Ascending aorta (tissue), 2 donors: Measurements from ENCODE around the gene MLLT3. TPM values are rescaled to one million over a fixed set of nuclear protein-coding genes. Genes with fewer than 3 reads are reported as not detected.

ENCODE experiments used
- DNase-seq, 2 donors: peaks; one replicate each; pipeline ENCODE4 v3.0.0-alpha.2; 2019; ENCODE audit warnings: low spot score in 2 of 2
- H3K27ac ChIP-seq, 2 donors: fragments of 200-600 bp; sonication (generic); one replicate each; pipeline ENCODE4 v1.5.1; 2016 to 2017; ENCODE audit warnings: mild to moderate bottlenecking in 1 of 2
- H3K27me3 ChIP-seq: fragments of 200-600 bp; sonication (generic); one replicate; pipeline ENCODE4 v1.5.1; 2017
- H3K36me3 ChIP-seq, 2 donors: fragments of 200-600 bp; sonication (generic); one replicate each; pipeline ENCODE4 v1.5.1; 2016
- H3K4me1 ChIP-seq, 2 donors: fragments of 200-600 bp; sonication (generic); one replicate each; pipeline ENCODE4 v1.5.1; 2016 to 2017; ENCODE audit warnings: mild to moderate bottlenecking in 1 of 2
- H3K4me3 ChIP-seq, 2 donors: fragments of 200-600 bp; sonication (generic); one replicate each; pipeline ENCODE4 v1.5.1; 2016 to 2017; ENCODE audit warnings: mild to moderate bottlenecking in 1 of 2
- H3K9me3 ChIP-seq, 2 donors: fragments of 200-600 bp; sonication (generic); one replicate each; pipeline ENCODE4 v1.5.1; 2016
- CTCF ChIP-seq, 3 experiments: fragments of 200-600 bp in 2 of 3; fragments of 450-650 bp in 1 of 3; sonication (generic) in 2 of 3; IDR thresholded peaks; one replicate each; pipeline ENCODE4 v1.5.1; 2016 to 2019; ENCODE audit warnings: antibody characterized with exemption in 3 of 3, mild to moderate bottlenecking in 1 of 3, moderate library complexity in 1 of 3
- intact Hi-C: fragments of 100-400 bp; cut with DNase I; formaldehyde crosslinking; loops from one replicate; pipeline ENCODE4 v1.15.1; 2023
- total RNA-seq: library from RNA; depleted of rRNA; stranded (reverse); fragments of >200 nt; gene quantifications from one replicate; pipeline ENCODE4 v1.1.0, GENCODE V29; 2016

The MLLT3 gene
- total RNA-seq, 1 donor from 2014 or later, result 16.8 TPM

- intact Hi-C loops, result no loop called here
Observed at GRCh38 chr9:20419533-20419932, 202.8 kb downstream of the MLLT3 start.

DNA sequence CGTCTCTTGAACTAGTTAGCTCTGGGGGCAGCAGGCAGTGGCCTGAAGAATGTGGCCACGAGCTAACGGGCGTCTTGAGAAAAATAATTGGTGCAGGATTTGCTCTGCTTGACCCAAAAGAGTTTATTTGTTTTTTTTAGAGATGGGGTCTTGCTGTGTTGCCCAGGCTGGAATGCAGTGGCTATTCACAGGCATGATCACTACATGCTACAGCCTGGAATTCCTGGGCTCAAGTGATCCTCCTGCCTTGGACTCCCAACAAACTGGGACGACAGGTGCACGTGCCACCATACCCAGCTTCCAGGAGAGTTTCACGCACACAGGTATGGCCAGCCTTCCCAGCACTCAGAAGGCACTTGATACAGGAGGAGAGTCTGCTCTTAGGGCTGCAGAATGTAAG is 203.8 kb downstream of the MLLT3 start:
- no peak overlapping the region for H3K27ac ChIP-seq
- no peaks in the 10 kb centered on the region for H3K4me1 ChIP-seq
- H3K9me3 ChIP-seq, result no peaks in the 10 kb centered on the region
- no peak for TF ChIP-seq CTCF (IDR thresholded peaks at IDR 0.05)
- H3K27me3 ChIP-seq, result no peaks in the 10 kb centered on the region
- intact Hi-C loops, result no loop called here
- no peak for DNase-seq
- peaks cover 0 to 6% of the 10 kb centered on the region in 2 donors for H3K36me3 ChIP-seq
- H3K4me3 ChIP-seq, result no peak overlapping the region

More at GRCh38 chr9:20419533-20419932, 202.8 kb downstream of the MLLT3 start:
- DNase-seq, result no peak
- no peak overlapping the region for H3K27ac ChIP-seq
- no peaks in the 10 kb centered on the region for H3K36me3 ChIP-seq
- H3K27me3 ChIP-seq, result no peaks in the 10 kb centered on the region
- H3K4me1 ChIP-seq, result no peaks in the 10 kb centered on the region
- no peak for TF ChIP-seq CTCF (IDR thresholded peaks at IDR 0.05)
- H3K4me3 ChIP-seq, result no peak overlapping the region
- no peaks in the 10 kb centered on the region for H3K9me3 ChIP-seq

DNA sequence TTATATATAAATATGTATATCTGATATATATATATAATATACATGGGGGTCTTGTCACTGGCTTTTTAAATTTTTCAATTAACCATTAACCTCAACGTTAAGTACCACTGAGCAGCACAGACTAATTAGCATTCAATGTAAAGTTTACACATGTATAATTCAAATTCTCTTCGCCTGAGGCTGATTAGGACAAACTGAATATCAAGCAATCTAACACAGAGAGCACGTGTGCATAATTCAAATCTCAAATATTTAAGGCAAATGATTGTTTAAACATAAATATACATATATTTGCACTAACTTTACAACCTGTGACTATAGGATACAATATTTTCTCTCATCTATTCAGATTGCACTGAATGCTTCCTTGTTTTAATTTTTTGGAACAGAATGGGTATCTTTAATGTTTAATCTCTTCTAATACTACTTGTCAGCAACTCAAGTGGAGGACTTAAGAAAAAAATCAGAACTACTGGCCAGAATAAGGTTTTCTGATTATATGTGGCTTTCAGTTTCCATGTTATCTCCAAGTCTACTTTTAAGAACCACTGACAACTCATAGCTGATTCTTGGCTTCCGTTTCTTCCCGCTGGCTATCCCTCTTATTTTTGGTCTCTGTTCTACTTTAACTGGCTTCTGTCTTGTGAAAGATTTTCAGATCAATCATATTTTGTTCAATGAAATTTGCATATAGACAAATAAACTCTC is 204.8 kb downstream of the MLLT3 start:
- no peak overlapping the region for H3K4me3 ChIP-seq
- intact Hi-C loops, result no loop called here
- no peaks in the 10 kb centered on the region for H3K27me3 ChIP-seq
- no peaks in the 10 kb centered on the region for H3K9me3 ChIP-seq
- peaks cover 0 to 9% of the 10 kb centered on the region in 2 donors for H3K36me3 ChIP-seq
- no peak for TF ChIP-seq CTCF (IDR thresholded peaks at IDR 0.05)
- no peaks in the 10 kb centered on the region for H3K4me1 ChIP-seq
- H3K27ac ChIP-seq, result no peak overlapping the region
- no peak for DNase-seq

GRCh38 chr9:20414150-20414549 is 208.1 kb downstream of the MLLT3 start:
- no peak overlapping the region for H3K27ac ChIP-seq
- H3K36me3 ChIP-seq, result peaks cover 0 to 9% of the 10 kb centered on the region in 2 donors
- no peaks in the 10 kb centered on the region for H3K27me3 ChIP-seq
- no peak for DNase-seq
- intact Hi-C loops, result no loop called here
- H3K9me3 ChIP-seq, result no peaks in the 10 kb centered on the region
- no peak for TF ChIP-seq CTCF (IDR thresholded peaks at IDR 0.05)
- no peaks in the 10 kb centered on the region for H3K4me1 ChIP-seq
- no peak overlapping the region for H3K4me3 ChIP-seq

DNA sequence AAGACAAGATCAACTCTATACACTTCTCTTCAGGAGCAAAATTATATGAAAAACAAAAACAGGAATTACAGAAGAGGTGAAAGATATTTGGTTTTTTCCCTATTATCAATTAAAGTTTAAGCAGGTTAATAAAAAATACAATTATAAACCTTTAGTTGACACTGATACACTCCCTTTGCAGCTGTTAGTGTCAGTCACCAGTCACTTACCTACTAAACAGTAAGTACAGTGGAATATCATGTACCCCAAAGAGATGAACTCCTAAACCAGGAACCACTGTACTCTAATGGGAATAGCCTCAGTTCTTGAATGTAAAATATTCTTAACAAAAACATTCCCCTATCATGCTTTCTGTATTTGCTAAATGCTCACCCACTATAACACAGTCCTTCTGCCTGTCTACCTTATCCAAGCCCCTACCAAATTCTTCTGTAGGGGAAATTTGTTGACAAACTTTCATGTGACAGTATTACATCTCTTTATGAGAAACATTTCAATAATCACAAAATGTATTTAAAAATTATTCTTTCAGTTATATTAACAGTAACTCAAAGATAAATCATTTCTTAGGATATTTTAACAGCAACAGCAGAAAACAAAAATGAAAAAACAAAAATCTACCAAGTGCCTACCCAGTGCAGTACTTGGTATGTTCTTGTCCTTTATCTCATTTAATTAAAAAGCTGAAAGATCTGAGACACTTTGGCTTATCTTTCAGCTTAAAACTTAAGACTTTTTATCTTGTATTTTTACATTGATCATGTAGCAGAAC is 212.8 kb downstream of the MLLT3 start:
- no peak overlapping the region for H3K4me3 ChIP-seq
- H3K36me3 ChIP-seq, result peaks cover 0 to 9% of the 10 kb centered on the region in 2 donors
- H3K27ac ChIP-seq, result no peak overlapping the region
- no peaks in the 10 kb centered on the region for H3K9me3 ChIP-seq
- no peak for TF ChIP-seq CTCF (IDR thresholded peaks at IDR 0.05)
- DNase-seq, result no peak
- intact Hi-C loops, result no loop called here
- no peaks in the 10 kb centered on the region for H3K4me1 ChIP-seq
- no peaks in the 10 kb centered on the region for H3K27me3 ChIP-seq
